ENCODE measurements around the gene NR1D2.
"Not testable (repeated sequence)": the region's sequence is repeated elsewhere in the genome, so short reads cannot be mapped to it uniquely, and the experiment has no call there.

The NR1D2 gene

DNA sequence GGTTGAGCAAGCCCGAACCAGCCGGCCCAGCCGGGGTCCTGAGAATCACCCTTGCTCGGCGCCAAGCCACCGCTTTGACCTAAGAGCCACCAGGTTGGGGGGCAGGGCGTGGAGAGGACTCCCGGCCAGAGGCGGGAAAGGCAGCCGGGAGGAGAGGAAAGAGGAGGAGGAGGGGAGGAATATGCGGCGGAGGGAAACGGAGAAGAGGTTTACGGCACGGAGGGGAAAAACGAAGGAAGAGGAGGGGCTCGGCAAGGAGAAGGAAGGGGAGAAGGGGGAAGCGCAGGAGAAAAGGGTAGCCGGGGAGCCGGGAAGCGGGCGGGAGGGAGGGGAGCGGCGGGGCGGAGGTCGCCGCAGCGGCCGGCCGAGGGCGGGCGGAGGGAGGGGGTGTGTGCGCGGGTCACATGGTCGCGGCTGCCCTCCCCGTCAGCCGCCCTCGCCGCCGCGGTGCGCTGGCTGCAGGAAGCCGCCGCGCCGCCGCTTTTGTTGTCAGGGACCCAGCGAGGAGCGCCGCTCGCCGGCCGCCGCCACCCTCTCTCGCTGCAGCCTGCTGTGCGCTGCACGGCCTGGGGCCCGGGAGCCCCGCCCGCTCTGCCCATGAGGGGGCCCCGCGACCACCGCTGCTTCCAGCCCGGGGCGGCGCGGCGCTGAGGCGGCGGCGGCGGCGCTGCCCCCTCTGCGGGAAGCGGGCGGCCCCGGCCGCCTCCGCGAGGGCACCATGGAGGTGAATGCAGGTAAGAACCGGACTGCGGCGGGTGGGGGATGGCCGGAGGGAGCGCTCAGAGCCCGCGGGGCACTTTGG is at the start of gene NR1D2:
TSS of gene NR1D2 (plus strand) at position 426 of the 802 bp plus-strand sequence. CDS start at position 719, 293 bp downstream.
- peak; percentile 80 for DNase-seq

- no peak for DNase-seq
These were observed 44.3 kb upstream of the NR1D2 start for GRCh38 chr3:23900744-23901143.

GRCh38 chr3:23904545-23904944 is 40.5 kb upstream of the NR1D2 start:
- DNase-seq, result no peak

GRCh38 chr3:23909341-23909740 is 35.7 kb upstream of the NR1D2 start:
- no peak for DNase-seq

DNA sequence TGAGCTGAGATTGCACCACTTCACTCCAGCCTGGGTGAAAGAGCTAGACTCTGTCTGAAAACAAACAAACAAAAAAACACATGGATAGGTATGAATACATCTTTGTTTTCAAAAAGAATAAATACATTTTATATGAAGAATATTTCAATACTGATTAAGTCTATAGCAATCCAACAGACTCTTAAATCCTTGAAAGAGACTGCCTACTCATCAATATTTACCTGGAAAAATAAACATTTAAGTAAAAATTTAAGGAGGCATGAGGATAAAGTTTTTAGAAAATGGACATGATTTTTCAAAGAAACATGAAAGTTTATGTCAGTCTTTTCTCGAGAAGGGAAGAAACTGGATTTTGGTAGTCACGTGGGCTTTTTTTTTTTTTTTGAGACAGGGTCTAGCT is 33.7 kb upstream of the NR1D2 start:
- DNase-seq, result no peak

DNA sequence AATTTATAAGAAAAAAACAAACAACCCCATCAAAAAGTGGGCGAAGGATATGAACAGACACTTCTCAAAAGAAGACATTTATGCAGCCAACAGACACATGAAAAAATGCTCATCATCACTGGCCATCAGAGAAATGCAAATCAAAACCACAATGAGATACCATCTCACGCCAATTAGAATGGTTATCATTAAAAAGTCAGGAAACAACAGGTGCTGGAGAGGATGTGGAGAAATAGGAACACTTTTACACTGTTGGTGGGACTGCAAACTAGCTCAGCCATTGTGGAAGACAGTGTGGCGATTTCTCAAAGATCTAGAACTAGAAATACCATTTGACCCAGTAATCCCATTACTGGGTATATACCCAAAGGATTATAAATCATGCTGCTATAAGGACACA is 32.8 kb upstream of the NR1D2 start:
- DNase-seq, result not testable (repeated sequence)

DNA sequence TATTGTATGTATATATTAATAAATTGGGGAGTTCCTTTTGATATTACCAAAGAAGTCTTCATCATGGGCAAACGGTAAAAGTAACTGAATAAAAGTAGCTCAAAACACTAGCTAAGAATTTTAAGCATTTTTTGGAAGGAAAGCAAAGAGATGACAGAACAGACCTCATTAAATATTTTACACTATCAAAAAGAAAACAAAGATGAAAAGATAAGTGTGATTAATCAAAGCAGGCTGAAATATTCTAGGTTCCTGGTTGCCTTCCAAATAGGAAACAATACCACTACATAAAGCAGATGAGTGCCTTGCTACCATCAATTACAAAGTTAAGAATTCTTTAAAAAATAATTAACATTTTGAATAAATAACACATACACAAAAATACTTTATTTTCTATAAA is 31.9 kb upstream of the NR1D2 start:
- no peak for DNase-seq

DNA sequence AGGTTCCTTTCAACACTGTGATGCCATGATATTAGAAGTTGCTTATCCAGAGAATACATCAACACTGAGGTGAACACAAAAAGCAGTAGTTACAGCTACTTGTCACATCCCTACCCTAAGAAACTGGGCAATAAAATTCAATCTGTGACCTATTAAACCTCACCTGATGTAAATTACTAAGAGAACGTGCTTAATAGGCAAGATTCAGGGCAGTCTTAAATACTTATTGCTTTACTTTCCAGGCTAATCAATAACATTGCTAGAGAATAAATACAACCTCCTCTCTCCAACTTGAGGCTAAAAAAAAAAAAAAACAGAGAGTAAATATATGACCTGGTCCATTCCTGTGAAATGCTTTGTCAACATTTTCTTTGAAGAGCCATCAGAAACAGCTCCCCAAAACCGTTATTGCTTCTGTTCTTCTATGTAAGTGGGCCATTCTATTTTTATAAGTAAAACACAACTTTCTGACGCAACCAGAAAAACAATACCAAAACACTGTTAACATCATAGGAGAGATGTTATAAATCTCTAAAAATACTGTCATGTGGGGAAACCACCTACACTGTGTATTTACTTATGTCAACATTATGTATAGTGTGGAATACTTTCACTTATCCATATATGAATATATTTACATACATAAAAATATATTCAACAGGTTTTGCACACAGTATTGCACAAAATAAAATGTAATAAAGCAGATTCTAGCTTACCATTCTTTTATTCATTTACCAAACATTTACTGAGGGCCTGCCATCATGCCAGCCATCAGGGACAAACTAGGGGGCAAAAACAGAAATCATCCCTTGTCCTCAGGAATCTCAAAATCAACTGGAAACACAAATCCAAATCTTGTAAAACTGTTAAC is 31.0 kb upstream of the NR1D2 start:
- no peak for DNase-seq

- no peak for DNase-seq
These were observed 29.5 kb upstream of the NR1D2 start for GRCh38 chr3:23915537-23916108.

- DNase-seq, result no peak
These were observed 28.8 kb upstream of the NR1D2 start for GRCh38 chr3:23916152-23916885.

- peak; percentile 98 for DNase-seq
These were observed 28.0 kb upstream of the NR1D2 start, which contains the start of the genes NKIRAS1 and RPL15 for GRCh38 chr3:23916886-23917678. Gene NKIRAS1, minus strand, starts transcription at chr3:23916990. Its CDS starts 6,086 bp downstream, at chr3:23910904. Gene RPL15, plus strand, starts transcription at chr3:23917132. Its CDS starts 728 bp downstream, at chr3:23917860.

- not testable (repeated sequence) for DNase-seq
These were observed 27.3 kb upstream of the NR1D2 start for GRCh38 chr3:23917679-23918303.

GRCh38 chr3:23918331-23918730 is 26.8 kb upstream of the NR1D2 start:
- DNase-seq, result not testable (repeated sequence)

DNA sequence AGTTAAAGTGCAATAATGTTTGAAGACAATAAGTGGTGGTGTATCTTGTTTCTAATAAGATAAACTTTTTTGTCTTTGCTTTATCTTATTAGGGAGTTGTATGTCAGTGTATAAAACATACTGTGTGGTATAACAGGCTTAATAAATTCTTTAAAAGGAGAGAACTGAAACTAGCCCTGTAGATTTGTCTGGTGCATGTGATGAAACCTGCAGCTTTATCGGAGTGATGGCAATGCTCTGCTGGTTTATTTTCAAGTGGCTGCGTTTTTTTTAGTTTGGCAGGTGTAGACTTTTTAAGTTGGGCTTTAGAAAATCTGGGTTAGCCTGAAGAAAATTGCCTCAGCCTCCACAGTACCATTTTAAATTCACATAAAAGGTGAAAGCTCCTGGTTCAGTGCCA is 25.5 kb upstream of the NR1D2 start:
- no peak for DNase-seq

GRCh38 chr3:23920151-23920655 is 24.9 kb upstream of the NR1D2 start:
- DNase-seq, result no peak

- no peak for DNase-seq
These were observed 24.0 kb upstream of the NR1D2 start for GRCh38 chr3:23921052-23921511.

DNA sequence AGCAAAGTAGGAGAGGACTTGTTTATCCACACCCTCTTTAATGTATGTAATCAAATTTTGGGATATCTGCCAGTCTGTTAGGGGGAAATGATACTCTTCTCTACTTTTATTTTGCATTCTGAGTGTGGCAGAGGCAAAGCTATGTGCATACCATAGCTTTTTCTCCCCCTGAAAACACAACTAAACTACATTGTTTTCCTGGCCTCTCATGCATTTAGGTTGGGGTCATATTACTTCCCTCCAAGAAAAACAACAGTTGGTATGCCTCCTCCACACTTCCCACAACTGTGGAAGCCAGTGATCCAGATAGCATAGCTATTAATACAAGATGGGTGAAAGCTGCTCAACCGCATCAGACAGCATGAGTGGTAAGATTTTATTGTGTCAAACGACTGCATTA is 21.3 kb upstream of the NR1D2 start:
- no peak for DNase-seq

DNA sequence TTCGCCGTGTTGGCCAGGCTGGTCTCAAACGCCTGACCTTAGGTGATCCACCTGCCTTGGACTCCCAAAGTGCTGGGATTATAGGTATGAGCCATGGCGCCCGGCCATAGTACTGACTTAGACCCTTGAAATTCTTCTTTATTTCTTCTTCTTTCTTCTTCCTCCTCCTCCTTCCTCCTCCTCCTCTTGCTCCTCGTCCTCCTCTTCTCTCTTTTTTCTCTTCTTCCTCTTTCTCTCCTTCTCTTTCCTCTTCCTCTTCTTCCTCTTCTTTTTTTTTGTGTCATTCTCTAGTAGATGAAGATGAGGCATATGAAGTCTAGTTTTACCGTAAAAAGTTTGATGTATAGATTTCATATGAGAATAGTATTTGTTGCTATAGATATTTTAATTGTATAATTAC is 18.8 kb upstream of the NR1D2 start:
- DNase-seq, result no peak

GRCh38 chr3:23926736-23927135 is 18.4 kb upstream of the NR1D2 start:
- no peak for DNase-seq

DNA sequence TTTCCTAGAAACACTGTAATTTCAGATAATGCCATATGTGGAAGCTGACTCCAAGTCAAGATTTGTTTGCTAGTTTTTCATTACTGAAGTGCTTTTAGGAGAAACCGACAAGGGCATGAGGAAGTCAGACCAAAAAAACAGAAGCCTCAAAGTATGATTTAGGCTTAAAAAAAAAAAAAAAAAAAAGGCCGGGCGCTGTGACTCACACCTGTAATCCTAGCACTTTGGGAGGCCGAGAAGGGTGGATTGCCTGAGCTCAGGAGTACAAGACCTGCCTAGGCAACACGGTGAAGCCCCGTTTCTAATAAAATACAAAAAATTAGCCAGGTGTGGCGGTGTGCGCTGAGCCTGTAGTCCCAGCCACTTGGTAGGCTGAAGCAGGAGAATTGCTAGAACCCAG is 16.6 kb upstream of the NR1D2 start:
- no peak for DNase-seq

DNA sequence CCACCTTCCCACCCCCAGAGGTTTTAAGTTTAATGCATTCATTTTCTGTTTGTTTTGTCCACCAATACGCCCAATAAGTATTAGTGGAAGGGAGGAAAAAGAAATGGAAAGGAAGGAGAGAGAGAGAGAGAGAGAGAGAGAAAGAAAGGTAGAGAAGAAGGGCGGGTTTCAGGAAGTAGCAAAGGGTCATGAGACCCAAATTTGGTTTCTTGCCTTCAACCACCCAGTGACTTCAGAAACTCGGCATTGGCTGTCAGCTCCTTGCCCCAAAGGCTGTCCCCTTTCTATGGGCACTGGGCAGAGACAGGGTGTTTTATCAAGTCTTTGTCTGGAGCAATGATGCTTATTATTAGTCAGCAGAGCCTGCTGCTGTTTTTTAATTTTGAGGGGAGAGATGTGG is 13.5 kb upstream of the NR1D2 start:
- no peak for DNase-seq

All from CD4-positive, alpha-beta T cell treated with Interleukin-17A for 1 hour (primary cell).